ENCODE results near the gene SMG7. TPM values are rescaled to one million over a fixed set of nuclear protein-coding genes. Genes with fewer than 3 reads are reported as not detected.

SMG7 gene
- total and polyA plus RNA-seq, 2 of the 4 experiments (the other 2 are of a cell fraction) = 18.1 to 22.6 TPM

- dilution Hi-C loops (cut with HindIII; ENCODE audit: low sequenced_read_pairs, unreplicated experiment) = no loop called here
- in situ Hi-C loops (cut with MboI; ENCODE audit: low sequenced_read_pairs) = no loop called here
- Histone ChIP-seq H4K20me1 (ENCODE audit: insufficient read depth, low read length) (no peaks in the 10 kb centered on the region), H2BK5ac (ENCODE audit: low read depth, low read length, poor library complexity, severe bottlenecking) (no peak overlapping the region), H2BK15ac (ENCODE audit: low read depth, low read length) (peak overlapping the region; percentile 25; the same call in 1 of the 3 replicates), H3K36me3 (ENCODE audit: control insufficient read depth, insufficient read depth, low read length) (no peaks in the 10 kb centered on the region), H4K8ac (ENCODE audit: low read depth in 2 of 2, low read length in 2 of 2) (no peak overlapping the region; a peak in 1 of 4 replicates), H3K27me3 (ENCODE audit: control insufficient read depth, insufficient read depth, low read length) (no peaks in the 10 kb centered on the region), H2AFZ (replicated peaks; ENCODE audit: low read length, poor library complexity) (no peak overlapping the region), H3K56ac (ENCODE audit: extremely low read depth, insufficient read depth, low read length) (no peak overlapping the region), H2BK120ac (ENCODE audit: low read depth, low read length) (no peak overlapping the region; the same call in 1 of the 2 replicates), H4K5ac (ENCODE audit: low read depth, low read length) (no peak overlapping the region), H3K27ac (ENCODE audit: insufficient read depth, low read length) (no peak overlapping the region), H2BK20ac (ENCODE audit: low read depth, low read length) (peak overlapping the region; percentile 1; the same call in 1 of the 2 replicates), H2AK5ac (ENCODE audit: low read depth, low read length) (no peak overlapping the region), H3K4me1 (ENCODE audit: control insufficient read depth, insufficient read depth, low read length) (peaks cover 13% of the 10 kb centered on the region), H3K23ac (ENCODE audit: low read depth, low read length) (no peak overlapping the region), H3K9me1 (ENCODE audit: insufficient read depth, low read length) (peaks cover 5% of the 10 kb centered on the region), H3K18ac (ENCODE audit: low read depth, low read length) (no peak overlapping the region), H3K14ac (replicated peaks; ENCODE audit: low read depth, low read length) (no peak overlapping the region), H4K91ac (ENCODE audit: insufficient read depth, low read depth, low read length) (0 out of 2 replicates have a peak overlapping the region, but pooled peaks have one; percentile 9), H2AK9ac (replicated peaks; ENCODE audit: low read depth, low read length, poor library complexity) (no peak overlapping the region), H3K9ac (ENCODE audit: low read depth, low read length) (no peak overlapping the region), H3K4me2 (ENCODE audit: low read depth, low read length) (no peak overlapping the region), H3K9me3 (ENCODE audit: control insufficient read depth, insufficient read depth, low read length) (no peaks in the 10 kb centered on the region), H3K4ac (ENCODE audit: low read depth, low read length) (peak overlapping the region; percentile 29; the same call in 1 of the 2 replicates), H3K79me1 (ENCODE audit: low read depth in 1 of 2, low read length in 2 of 2) (no peaks in the 10 kb centered on the region), H3K4me3 (ENCODE audit: insufficient read depth, low read depth, low read length) (no peak overlapping the region)
- 100% methylated on average over 1 of the region's 3 CpGs; no CpG with 5 or more reads in 1 of the 2 experiments for WGBS, 2 experiments (ENCODE audit: extremely low coverage in 2 of 2, insufficient read length in 1 of 2)
- CTCF ChIA-PET = no interaction called here
- TF ChIP-seq BHLHE40 (IDR thresholded peaks at IDR 0.05; ENCODE audit: low read depth, low read length) (no peak), MXI1 (IDR thresholded peaks at IDR 0.05; ENCODE audit: borderline replicate concordance, low read depth, low read length) (no peak), NFE2L2 (IDR thresholded peaks at IDR 0.05; ENCODE audit: low read depth, low read length) (no peak), CEBPB (IDR thresholded peaks at IDR 0.05; ENCODE audit: low read depth, low read length) (no peak), USF2 (IDR thresholded peaks at IDR 0.05; ENCODE audit: low read depth, low read length) (no peak), CHD1 (IDR thresholded peaks at IDR 0.05; ENCODE audit: low read depth, low read length) (no peak), POLR2A (IDR thresholded peaks at IDR 0.05; ENCODE audit: low read depth, low read length) (no peak), RFX5 (IDR thresholded peaks at IDR 0.05; ENCODE audit: low read depth, low read length) (no peak), FOS (IDR thresholded peaks at IDR 0.05; ENCODE audit: low read depth, low read length) (no peak), SMC3 (IDR thresholded peaks at IDR 0.05; ENCODE audit: low read depth, low read length) (no peak), RCOR1 (IDR thresholded peaks at IDR 0.05; ENCODE audit: insufficient replicate concordance, low read length) (no peak), MAFK (IDR thresholded peaks at IDR 0.05; ENCODE audit: low read depth, low read length) (no peak), MAZ (IDR thresholded peaks at IDR 0.05; ENCODE audit: borderline replicate concordance, low read depth, low read length) (no peak), RAD21 (IDR thresholded peaks at IDR 0.05; ENCODE audit: low read length) (no peak)
- TF ChIP-seq, protein P1, sequence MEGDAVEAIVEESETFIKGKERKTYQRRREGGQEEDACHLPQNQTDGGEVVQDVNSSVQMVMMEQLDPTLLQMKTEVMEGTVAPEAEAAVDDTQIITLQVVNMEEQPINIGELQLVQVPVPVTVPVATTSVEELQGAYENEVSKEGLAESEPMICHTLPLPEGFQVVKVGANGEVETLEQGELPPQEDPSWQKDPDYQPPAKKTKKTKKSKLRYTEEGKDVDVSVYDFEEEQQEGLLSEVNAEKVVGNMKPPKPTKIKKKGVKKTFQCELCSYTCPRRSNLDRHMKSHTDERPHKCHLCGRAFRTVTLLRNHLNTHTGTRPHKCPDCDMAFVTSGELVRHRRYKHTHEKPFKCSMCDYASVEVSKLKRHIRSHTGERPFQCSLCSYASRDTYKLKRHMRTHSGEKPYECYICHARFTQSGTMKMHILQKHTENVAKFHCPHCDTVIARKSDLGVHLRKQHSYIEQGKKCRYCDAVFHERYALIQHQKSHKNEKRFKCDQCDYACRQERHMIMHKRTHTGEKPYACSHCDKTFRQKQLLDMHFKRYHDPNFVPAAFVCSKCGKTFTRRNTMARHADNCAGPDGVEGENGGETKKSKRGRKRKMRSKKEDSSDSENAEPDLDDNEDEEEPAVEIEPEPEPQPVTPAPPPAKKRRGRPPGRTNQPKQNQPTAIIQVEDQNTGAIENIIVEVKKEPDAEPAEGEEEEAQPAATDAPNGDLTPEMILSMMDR (conservative IDR thresholded peaks at IDR 0.05; ENCODE audit: low read depth, low read length) = no peak
- TF ChIP-seq, protein P2, sequence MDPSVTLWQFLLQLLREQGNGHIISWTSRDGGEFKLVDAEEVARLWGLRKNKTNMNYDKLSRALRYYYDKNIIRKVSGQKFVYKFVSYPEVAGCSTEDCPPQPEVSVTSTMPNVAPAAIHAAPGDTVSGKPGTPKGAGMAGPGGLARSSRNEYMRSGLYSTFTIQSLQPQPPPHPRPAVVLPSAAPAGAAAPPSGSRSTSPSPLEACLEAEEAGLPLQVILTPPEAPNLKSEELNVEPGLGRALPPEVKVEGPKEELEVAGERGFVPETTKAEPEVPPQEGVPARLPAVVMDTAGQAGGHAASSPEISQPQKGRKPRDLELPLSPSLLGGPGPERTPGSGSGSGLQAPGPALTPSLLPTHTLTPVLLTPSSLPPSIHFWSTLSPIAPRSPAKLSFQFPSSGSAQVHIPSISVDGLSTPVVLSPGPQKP (IDR thresholded peaks at IDR 0.05; ENCODE audit: borderline replicate concordance, low read depth, low read length) = no peak
- POLR2A ChIA-PET (ENCODE audit: unreplicated experiment) = no interaction called here
- no TSS peak for BruUV-seq (replicated peaks)
- no peak for DNase-seq
- intact Hi-C loops (cut with micrococcal nuclease) = no loop called here
- ATAC-seq (ENCODE audit: low read depth) = no peak
Measured at GRCh38 chr1:183569801-183570200, 97.5 kb downstream of the SMG7 start.

Measured in IMR-90 (cell line).